H1 (cell line): ENCODE measurements around the gene ARMS2. TPM values are rescaled to one million over a fixed set of nuclear protein-coding genes. Genes with fewer than 3 reads are reported as not detected.

Experiments used
- NRF1 ChIP-seq: IDR thresholded peaks from 2 replicates; pipeline ENCODE4 v1.6.1; 2011; ENCODE audit warnings: mild to moderate bottlenecking, low read depth, low read length, improper control_type of control experiment
- SRF ChIP-seq: IDR thresholded peaks from 2 replicates; pipeline ENCODE4 v1.6.1; 2011; ENCODE audit warnings: mild to moderate bottlenecking, low read depth, low read length, moderate library complexity
- TAF1 ChIP-seq: IDR thresholded peaks from 2 replicates; pipeline ENCODE4 v1.6.1; 2011; ENCODE audit warnings: mild to moderate bottlenecking, low read depth, low read length
- polyA plus RNA-seq, 7 experiments: library from polyadenylated mRNA; depleted of rRNA in 3 of 7; stranded (reverse) in 5 of 7; unstranded in 2 of 7; fragments of >200 nt in 5 of 7; fragments of 200-250 nt in 2 of 7; gene quantifications; 1 replicate in 5 of 7; 2 replicates in 1 of 7; 4 replicates in 1 of 7; pipeline versions ENCODE4 v1.2.1 to v1.2.3, GENCODE V29; 2011 to 2013; ENCODE audit warnings: missing spikeins in 2 of 7, mixed read lengths in 2 of 7
- total RNA-seq: library from RNA; stranded (reverse); fragmentation: NEBNext Ultra II Directional; extraction: Animal tissue kit (Norgen Biotek cat#: 25700); gene quantifications from 2 replicates; pipeline ENCODE4 v1.2.1, GENCODE V29; 2021
- TF ChIP-seq, protein P1 (sequence below): fragments of 300-600 bp; sonication (generic); IDR thresholded peaks from 2 replicates; pipeline ENCODE4 v1.7.1; 2012; ENCODE audit warnings: low read length, moderate library complexity, mild to moderate bottlenecking, inconsistent platforms; ENCODE audit not compliant: insufficient replicate concordance

The ARMS2 gene
- total and polyA plus RNA-seq, 2 of the 8 experiments (the other 6 are each of a cell fraction or from before 2014, with no cell fraction given) = not detected

DNA sequence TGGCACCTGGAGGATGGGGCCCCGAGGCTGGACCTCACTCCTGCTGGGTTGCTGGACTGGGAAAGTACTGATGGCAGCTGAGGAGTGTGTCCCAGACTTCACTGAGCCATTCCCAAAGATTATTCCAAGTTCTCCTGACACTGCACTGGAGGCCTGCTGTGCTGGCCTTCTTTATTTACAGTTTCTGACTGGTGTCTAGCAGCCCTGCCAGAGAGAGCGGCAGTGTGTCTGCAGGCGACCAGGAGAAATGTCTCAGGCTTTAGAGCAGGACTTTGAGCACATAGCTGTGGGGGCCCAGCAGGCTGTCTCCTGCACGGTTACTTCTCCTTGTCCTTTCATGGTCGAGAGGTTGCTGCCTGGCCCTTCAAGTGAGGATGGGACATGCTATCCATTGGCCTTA is 23.0 kb downstream of the ARMS2 start (continued):
- TF ChIP-seq, protein P1, sequence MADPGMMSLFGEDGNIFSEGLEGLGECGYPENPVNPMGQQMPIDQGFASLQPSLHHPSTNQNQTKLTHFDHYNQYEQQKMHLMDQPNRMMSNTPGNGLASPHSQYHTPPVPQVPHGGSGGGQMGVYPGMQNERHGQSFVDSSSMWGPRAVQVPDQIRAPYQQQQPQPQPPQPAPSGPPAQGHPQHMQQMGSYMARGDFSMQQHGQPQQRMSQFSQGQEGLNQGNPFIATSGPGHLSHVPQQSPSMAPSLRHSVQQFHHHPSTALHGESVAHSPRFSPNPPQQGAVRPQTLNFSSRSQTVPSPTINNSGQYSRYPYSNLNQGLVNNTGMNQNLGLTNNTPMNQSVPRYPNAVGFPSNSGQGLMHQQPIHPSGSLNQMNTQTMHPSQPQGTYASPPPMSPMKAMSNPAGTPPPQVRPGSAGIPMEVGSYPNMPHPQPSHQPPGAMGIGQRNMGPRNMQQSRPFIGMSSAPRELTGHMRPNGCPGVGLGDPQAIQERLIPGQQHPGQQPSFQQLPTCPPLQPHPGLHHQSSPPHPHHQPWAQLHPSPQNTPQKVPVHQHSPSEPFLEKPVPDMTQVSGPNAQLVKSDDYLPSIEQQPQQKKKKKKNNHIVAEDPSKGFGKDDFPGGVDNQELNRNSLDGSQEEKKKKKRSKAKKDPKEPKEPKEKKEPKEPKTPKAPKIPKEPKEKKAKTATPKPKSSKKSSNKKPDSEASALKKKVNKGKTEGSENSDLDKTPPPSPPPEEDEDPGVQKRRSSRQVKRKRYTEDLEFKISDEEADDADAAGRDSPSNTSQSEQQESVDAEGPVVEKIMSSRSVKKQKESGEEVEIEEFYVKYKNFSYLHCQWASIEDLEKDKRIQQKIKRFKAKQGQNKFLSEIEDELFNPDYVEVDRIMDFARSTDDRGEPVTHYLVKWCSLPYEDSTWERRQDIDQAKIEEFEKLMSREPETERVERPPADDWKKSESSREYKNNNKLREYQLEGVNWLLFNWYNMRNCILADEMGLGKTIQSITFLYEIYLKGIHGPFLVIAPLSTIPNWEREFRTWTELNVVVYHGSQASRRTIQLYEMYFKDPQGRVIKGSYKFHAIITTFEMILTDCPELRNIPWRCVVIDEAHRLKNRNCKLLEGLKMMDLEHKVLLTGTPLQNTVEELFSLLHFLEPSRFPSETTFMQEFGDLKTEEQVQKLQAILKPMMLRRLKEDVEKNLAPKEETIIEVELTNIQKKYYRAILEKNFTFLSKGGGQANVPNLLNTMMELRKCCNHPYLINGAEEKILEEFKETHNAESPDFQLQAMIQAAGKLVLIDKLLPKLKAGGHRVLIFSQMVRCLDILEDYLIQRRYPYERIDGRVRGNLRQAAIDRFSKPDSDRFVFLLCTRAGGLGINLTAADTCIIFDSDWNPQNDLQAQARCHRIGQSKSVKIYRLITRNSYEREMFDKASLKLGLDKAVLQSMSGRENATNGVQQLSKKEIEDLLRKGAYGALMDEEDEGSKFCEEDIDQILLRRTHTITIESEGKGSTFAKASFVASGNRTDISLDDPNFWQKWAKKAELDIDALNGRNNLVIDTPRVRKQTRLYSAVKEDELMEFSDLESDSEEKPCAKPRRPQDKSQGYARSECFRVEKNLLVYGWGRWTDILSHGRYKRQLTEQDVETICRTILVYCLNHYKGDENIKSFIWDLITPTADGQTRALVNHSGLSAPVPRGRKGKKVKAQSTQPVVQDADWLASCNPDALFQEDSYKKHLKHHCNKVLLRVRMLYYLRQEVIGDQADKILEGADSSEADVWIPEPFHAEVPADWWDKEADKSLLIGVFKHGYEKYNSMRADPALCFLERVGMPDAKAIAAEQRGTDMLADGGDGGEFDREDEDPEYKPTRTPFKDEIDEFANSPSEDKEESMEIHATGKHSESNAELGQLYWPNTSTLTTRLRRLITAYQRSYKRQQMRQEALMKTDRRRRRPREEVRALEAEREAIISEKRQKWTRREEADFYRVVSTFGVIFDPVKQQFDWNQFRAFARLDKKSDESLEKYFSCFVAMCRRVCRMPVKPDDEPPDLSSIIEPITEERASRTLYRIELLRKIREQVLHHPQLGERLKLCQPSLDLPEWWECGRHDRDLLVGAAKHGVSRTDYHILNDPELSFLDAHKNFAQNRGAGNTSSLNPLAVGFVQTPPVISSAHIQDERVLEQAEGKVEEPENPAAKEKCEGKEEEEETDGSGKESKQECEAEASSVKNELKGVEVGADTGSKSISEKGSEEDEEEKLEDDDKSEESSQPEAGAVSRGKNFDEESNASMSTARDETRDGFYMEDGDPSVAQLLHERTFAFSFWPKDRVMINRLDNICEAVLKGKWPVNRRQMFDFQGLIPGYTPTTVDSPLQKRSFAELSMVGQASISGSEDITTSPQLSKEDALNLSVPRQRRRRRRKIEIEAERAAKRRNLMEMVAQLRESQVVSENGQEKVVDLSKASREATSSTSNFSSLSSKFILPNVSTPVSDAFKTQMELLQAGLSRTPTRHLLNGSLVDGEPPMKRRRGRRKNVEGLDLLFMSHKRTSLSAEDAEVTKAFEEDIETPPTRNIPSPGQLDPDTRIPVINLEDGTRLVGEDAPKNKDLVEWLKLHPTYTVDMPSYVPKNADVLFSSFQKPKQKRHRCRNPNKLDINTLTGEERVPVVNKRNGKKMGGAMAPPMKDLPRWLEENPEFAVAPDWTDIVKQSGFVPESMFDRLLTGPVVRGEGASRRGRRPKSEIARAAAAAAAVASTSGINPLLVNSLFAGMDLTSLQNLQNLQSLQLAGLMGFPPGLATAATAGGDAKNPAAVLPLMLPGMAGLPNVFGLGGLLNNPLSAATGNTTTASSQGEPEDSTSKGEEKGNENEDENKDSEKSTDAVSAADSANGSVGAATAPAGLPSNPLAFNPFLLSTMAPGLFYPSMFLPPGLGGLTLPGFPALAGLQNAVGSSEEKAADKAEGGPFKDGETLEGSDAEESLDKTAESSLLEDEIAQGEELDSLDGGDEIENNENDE = no peak
- TF ChIP-seq SRF = no peak
- no peak for TF ChIP-seq NRF1
- no peak for TF ChIP-seq TAF1
- TF ChIP-seq, all 59 proteins: peak for 0
